Ovary (tissue), 3 donors: ENCODE data around the gene UTP15.

Experiments
- EP300 ChIP-seq: sonication (generic); formaldehyde crosslinking; IDR thresholded peaks from one replicate; pipeline ENCODE4 v1.6.1; 2017; ENCODE audit warnings: antibody characterized with exemption
- POLR2A ChIP-seq: fragments of 450-650 bp; IDR thresholded peaks from one replicate; pipeline ENCODE4 v1.6.1; 2017; ENCODE audit warnings: antibody characterized with exemption, mild to moderate bottlenecking, moderate library complexity
- TF ChIP-seq, protein P1 (sequence below), 3 donors: fragments of 450-650 bp in 2 of 3; fragments of 200-600 bp in 1 of 3; IDR thresholded peaks; one replicate each; pipeline versions ENCODE4 v1.5.1 to v1.8.0; 2016 to 2022; ENCODE audit warnings: antibody characterized with exemption in 3 of 3, mild to moderate bottlenecking in 1 of 3
- donor health status: DM: no; HTN: no; CAD: no.

GRCh38 chr5:73523861-73524260, 41.7 kb upstream of the UTP15 start:
- TF ChIP-seq, protein P1, sequence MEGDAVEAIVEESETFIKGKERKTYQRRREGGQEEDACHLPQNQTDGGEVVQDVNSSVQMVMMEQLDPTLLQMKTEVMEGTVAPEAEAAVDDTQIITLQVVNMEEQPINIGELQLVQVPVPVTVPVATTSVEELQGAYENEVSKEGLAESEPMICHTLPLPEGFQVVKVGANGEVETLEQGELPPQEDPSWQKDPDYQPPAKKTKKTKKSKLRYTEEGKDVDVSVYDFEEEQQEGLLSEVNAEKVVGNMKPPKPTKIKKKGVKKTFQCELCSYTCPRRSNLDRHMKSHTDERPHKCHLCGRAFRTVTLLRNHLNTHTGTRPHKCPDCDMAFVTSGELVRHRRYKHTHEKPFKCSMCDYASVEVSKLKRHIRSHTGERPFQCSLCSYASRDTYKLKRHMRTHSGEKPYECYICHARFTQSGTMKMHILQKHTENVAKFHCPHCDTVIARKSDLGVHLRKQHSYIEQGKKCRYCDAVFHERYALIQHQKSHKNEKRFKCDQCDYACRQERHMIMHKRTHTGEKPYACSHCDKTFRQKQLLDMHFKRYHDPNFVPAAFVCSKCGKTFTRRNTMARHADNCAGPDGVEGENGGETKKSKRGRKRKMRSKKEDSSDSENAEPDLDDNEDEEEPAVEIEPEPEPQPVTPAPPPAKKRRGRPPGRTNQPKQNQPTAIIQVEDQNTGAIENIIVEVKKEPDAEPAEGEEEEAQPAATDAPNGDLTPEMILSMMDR (IDR thresholded peaks at IDR 0.05), result no peak
- TF ChIP-seq EP300 (no peak), POLR2A (no peak)
